ENCODE measurements around the gene ANKRD33. TPM values are rescaled to one million over a fixed set of nuclear protein-coding genes. Genes with fewer than 3 reads are reported as not detected.
A peak's percentile ranks its signal among the peaks of the same experiment; 100 is the strongest.

ANKRD33 gene
- total and polyA plus RNA-seq, 2 of the 8 experiments (the other 6 are each of a cell fraction or from before 2014, with no cell fraction given), result 0.41 to 0.53 TPM

GRCh38 chr12:51851413-51852124 is 36.3 kb upstream of the ANKRD33 start:
- no peaks in the 10 kb centered on the region for H3K79me2 ChIP-seq (ENCODE audit: control insufficient read depth in 1 of 2, insufficient read depth in 2 of 2, low read length in 2 of 2)
- no peaks in the 10 kb centered on the region for H3K79me1 ChIP-seq (ENCODE audit: low read depth, low read length)
- no peaks in the 10 kb centered on the region for H3K36me3 ChIP-seq (ENCODE audit: control insufficient read depth in 2 of 4, insufficient read depth in 4 of 4, low read length in 3 of 4)
- H3K23ac ChIP-seq (ENCODE audit: insufficient read length), result no peak overlapping the region
- 0 out of 2 replicates have a peak overlapping the region, but pooled peaks have one; percentile 82 for H2AK5ac ChIP-seq (ENCODE audit: low read depth, low read length)
- no peak overlapping the region for H3K4ac ChIP-seq (replicated peaks; ENCODE audit: insufficient read length, low read depth, low read length)
- H3K27ac ChIP-seq (ENCODE audit: low read depth, low read length), result no peak overlapping the region
- peaks cover 21% of the 10 kb centered on the region for H3K23me2 ChIP-seq (ENCODE audit: low read depth, low read length)
- H3K18ac ChIP-seq (ENCODE audit: extremely low read depth, low read length), result no peak overlapping the region
- no peak overlapping the region for H2AFZ ChIP-seq (ENCODE audit: low read length)
- no peak for FAIRE-seq
- no peak for DNase-seq (ENCODE audit: low read depth in 1 of 2, low spot score in 2 of 2)
- H4K5ac ChIP-seq (ENCODE audit: insufficient read length, low read depth, low read length), result no peak overlapping the region
- H2BK15ac ChIP-seq (ENCODE audit: low read length), result no peak overlapping the region
- peaks cover 6 to 40% (median 34%) of the 10 kb centered on the region in 4 experiments for H3K27me3 ChIP-seq (replicated peaks in 1 of 4; ENCODE audit: control insufficient read depth in 3 of 4, extremely low read depth in 1 of 4, insufficient read depth in 3 of 4, low read length in 3 of 4)
- no peak overlapping the region for H3K4me2 ChIP-seq (ENCODE audit: insufficient read depth in 1 of 2, low read depth in 2 of 2, low read length in 2 of 2)
- H3K4me1 ChIP-seq (replicated peaks in 1 of 4; ENCODE audit: control insufficient read depth in 3 of 4, insufficient read depth in 4 of 4, low read length in 3 of 4), result peaks cover 0 to 21% (median 7%) of the 10 kb centered on the region in 4 experiments; a peak in 6 of 7 replicates
- H3K9ac ChIP-seq (replicated peaks in 1 of 4; ENCODE audit: extremely low read depth in 1 of 4, low read depth in 3 of 4, low read length in 3 of 4), result no peak overlapping the region
- no peak overlapping the region for H4K91ac ChIP-seq (replicated peaks; ENCODE audit: insufficient read length, low read length)
- H2BK120ac ChIP-seq (replicated peaks; ENCODE audit: low read depth, low read length), result no peak overlapping the region
- no peak overlapping the region for H2BK20ac ChIP-seq (ENCODE audit: low read length)
- H3K14ac ChIP-seq (ENCODE audit: insufficient read length), result no peak overlapping the region
- 0 out of 2 replicates have a peak overlapping the region, but pooled peaks have one; percentile 37 for H4K8ac ChIP-seq (ENCODE audit: extremely low read depth, insufficient read depth, low read length)
- no peaks in the 10 kb centered on the region for H4K20me1 ChIP-seq (replicated peaks in 1 of 2; ENCODE audit: control insufficient read depth in 1 of 2, insufficient read depth in 2 of 2, low read length in 2 of 2)
- CTCF ChIA-PET (ENCODE audit: partially characterized antibody), result interaction anchor here (1.0 to 8.5 kb wide), 8 partner anchors 12 to 38 kb away, joined by 3 to 132 read pairs (median 12); no protein-coding TSS in a partner anchor
- no peak overlapping the region for H3K4me3 ChIP-seq (ENCODE audit: extremely low read depth in 1 of 4, insufficient read depth in 2 of 4, low read depth in 3 of 4, low read length in 4 of 4)
- POLR2A ChIA-PET (ENCODE audit: partially characterized antibody), result interaction anchor here (0.6 to 11.0 kb wide), 4 partner anchors 15 to 1033 kb away, joined by 3 to 107 read pairs (median 3); partner anchors contain the start of gene ANKRD33
- H3K9me3 ChIP-seq (ENCODE audit: insufficient read depth in 2 of 2, low read depth in 1 of 2, low read length in 1 of 2), result no peaks in the 10 kb centered on the region
- 85% methylated on average over 6 of the region's 8 CpGs; no CpG with 5 or more reads in 1 of the 2 experiments for WGBS, 2 experiments (ENCODE audit: extremely low coverage in 1 of 2, insufficient coverage in 1 of 2, insufficient read length in 1 of 2, insufficient replicate concordance in 2 of 2, low coverage in 1 of 2, low lambda C conversion rate in 2 of 2, missing lambda C conversion rate in 1 of 2)
- TF ChIP-seq SRF (IDR thresholded peaks at IDR 0.05; ENCODE audit: low read depth, low read length) (no peak), TBP (IDR thresholded peaks at IDR 0.05; ENCODE audit: low read depth, low read length) (no peak), MAX (IDR thresholded peaks at IDR 0.05) (no peak), SIRT6 (IDR thresholded peaks at IDR 0.05; ENCODE audit: low read length) (no peak), ATF3 (IDR thresholded peaks at IDR 0.05; ENCODE audit: insufficient read depth, low read depth, low read length) (no peak), YY1 (IDR thresholded peaks at IDR 0.05; ENCODE audit: low read depth, low read length) (no peak)
- H3K56ac ChIP-seq (replicated peaks; ENCODE audit: insufficient read length, low read depth, low read length), result no peak overlapping the region
- H2BK5ac ChIP-seq (ENCODE audit: low read depth, low read length), result no peak overlapping the region
- peak overlapping the region; percentile 60; the same call in 1 of the 2 replicates for H2BK12ac ChIP-seq (ENCODE audit: low read depth, low read length)

All from H1 (cell line).